WTC11 (cell line): ENCODE results near the gene TRMT6. TPM values are rescaled to one million over a fixed set of nuclear protein-coding genes. Genes with fewer than 3 reads are reported as not detected.

Source experiments
- ATAC-seq: fragments of 200-7000 bp; cut with Tn5 transposase; 2 replicates; pipeline ENCODE4 v1.10.0; 2021; ENCODE audit warnings: mild to moderate bottlenecking, moderate library complexity
- CTCF ChIA-PET: fragments of 300-600 bp; sonication (Branson Sonifier 250); formaldehyde crosslinking; loops from one replicate; lab custom pipeline; 2021; ENCODE audit warnings: antibody characterized with exemption; lab: Charles Lee
- POLR2A ChIA-PET: fragments of 350-600 bp; sonication (Branson Sonifier 250); formaldehyde crosslinking; loops from one replicate; lab custom pipeline; 2021; ENCODE audit warnings: antibody characterized with exemption; lab: Charles Lee
- DNase-seq: peaks from one replicate; pipeline ENCODE4 v3.0.0; 2021; ENCODE audit warnings: low spot score
- H3K27ac Mint-ChIP-seq: 2 replicates; pipeline ENCODE4 v1.8.0; 2021; ENCODE audit warnings: mixed read lengths
- H3K27me3 Mint-ChIP-seq: 2 replicates; pipeline ENCODE4 v1.8.0; 2021; ENCODE audit warnings: low read depth, mild to moderate bottlenecking, moderate library complexity, mixed read lengths
- H3K36me3 Mint-ChIP-seq: 2 replicates; pipeline ENCODE4 v1.8.0; 2021; ENCODE audit warnings: mixed read lengths
- H3K4me1 Mint-ChIP-seq: 2 replicates; pipeline ENCODE4 v1.8.0; 2022; ENCODE audit warnings: mixed read lengths
- H3K4me3 Mint-ChIP-seq: 2 replicates; pipeline ENCODE4 v1.8.0; 2021; ENCODE audit warnings: mild to moderate bottlenecking, moderate library complexity, mixed read lengths
- H3K9me3 Mint-ChIP-seq: 2 replicates; pipeline ENCODE4 v1.8.0; 2021; ENCODE audit warnings: mixed read lengths
- ATF3 ChIP-seq: sonication (generic); formaldehyde crosslinking; conservative IDR thresholded peaks from 2 replicates; pipeline ENCODE4 v1.8.1; 2022; ENCODE audit warnings: mild to moderate bottlenecking, missing genetic modification reagents
- CBFB ChIP-seq: sonication (generic); formaldehyde crosslinking; IDR thresholded peaks from 2 replicates; pipeline ENCODE4 v1.8.1; 2022; ENCODE audit warnings: mild to moderate bottlenecking, low read depth, missing genetic modification reagents
- E2F5 ChIP-seq: sonication (generic); formaldehyde crosslinking; IDR thresholded peaks from 2 replicates; pipeline ENCODE4 v1.8.1; 2022; ENCODE audit warnings: mild to moderate bottlenecking, moderate library complexity, missing genetic modification reagents
- EMX1 ChIP-seq: fragments of 250-450 bp; sonication (Bioruptor Pico); IDR thresholded peaks from 2 replicates; pipeline ENCODE4 v1.8.0; 2021; ENCODE audit warnings: mild to moderate bottlenecking
- FOXP1 ChIP-seq: sonication (generic); formaldehyde crosslinking; IDR thresholded peaks from 2 replicates; pipeline ENCODE4 v1.8.0; 2022; ENCODE audit warnings: missing genetic modification reagents, mild to moderate bottlenecking, moderate library complexity, borderline replicate concordance
- MYBL2 ChIP-seq: sonication (generic); formaldehyde crosslinking; IDR thresholded peaks from 2 replicates; pipeline ENCODE4 v1.8.1; 2023; ENCODE audit warnings: mild to moderate bottlenecking, moderate library complexity, missing genetic modification reagents
- NR1H2 ChIP-seq: sonication (generic); formaldehyde crosslinking; IDR thresholded peaks from 2 replicates; pipeline ENCODE4 v1.9.0; 2021; ENCODE audit warnings: mild to moderate bottlenecking, moderate library complexity, missing genetic modification reagents
- SMAD3 ChIP-seq: sonication (generic); formaldehyde crosslinking; IDR thresholded peaks from 2 replicates; pipeline ENCODE4 v1.8.0; 2022; ENCODE audit warnings: missing genetic modification reagents, mild to moderate bottlenecking, borderline replicate concordance
- TP53 ChIP-seq: sonication (generic); formaldehyde crosslinking; IDR thresholded peaks from 2 replicates; pipeline ENCODE4 v1.8.1; 2023; ENCODE audit warnings: mild to moderate bottlenecking, missing genetic modification reagents
- ZNF232 ChIP-seq: sonication (generic); formaldehyde crosslinking; IDR thresholded peaks from 2 replicates; pipeline ENCODE4 v1.8.0; 2022; ENCODE audit warnings: mild to moderate bottlenecking, missing genetic modification reagents
- ZNF396 ChIP-seq: fragments of 250-450 bp; sonication (Bioruptor Pico); IDR thresholded peaks from 2 replicates; pipeline ENCODE4 v1.8.0; 2021; ENCODE audit warnings: mild to moderate bottlenecking, moderate library complexity, borderline replicate concordance
- ZNF425 ChIP-seq: fragments of 250-450 bp; sonication (Bioruptor Pico); conservative IDR thresholded peaks from 2 replicates; pipeline ENCODE4 v1.9.0; 2021; ENCODE audit warnings: mild to moderate bottlenecking
- total RNA-seq: library from RNA; stranded (reverse); gene quantifications from 3 replicates; pipeline ENCODE4 v1.2.3, GENCODE V29; 2021
- TF ChIP-seq, protein P1 (sequence below): fragments of 250-450 bp; sonication (Bioruptor Pico); IDR thresholded peaks from 2 replicates; pipeline ENCODE4 v2.1.2; 2022; ENCODE audit warnings: mild to moderate bottlenecking, moderate library complexity
- TF ChIP-seq, protein P2 (sequence below): sonication (generic); formaldehyde crosslinking; IDR thresholded peaks from 2 replicates; pipeline ENCODE4 v1.8.0; 2023; ENCODE audit warnings: missing genetic modification reagents, mild to moderate bottlenecking, borderline replicate concordance
- TF ChIP-seq, protein P3 (sequence below): sonication (generic); formaldehyde crosslinking; conservative IDR thresholded peaks from 2 replicates; pipeline ENCODE4 v1.8.1; 2023; ENCODE audit warnings: mild to moderate bottlenecking, low read depth, missing genetic modification reagents, moderate library complexity
- TF ChIP-seq, protein P4 (sequence below): sonication (generic); formaldehyde crosslinking; IDR thresholded peaks from 2 replicates; pipeline ENCODE4 v1.8.0; 2023; ENCODE audit warnings: missing genetic modification reagents
- TF ChIP-seq, protein P5 (sequence below): sonication (generic); formaldehyde crosslinking; IDR thresholded peaks from 2 replicates; pipeline ENCODE4 v1.8.1; 2023; ENCODE audit warnings: mild to moderate bottlenecking, moderate library complexity, missing genetic modification reagents

The TRMT6 gene
- total RNA-seq, 1 experiment from 2014 or later = 17.2 TPM

DNA sequence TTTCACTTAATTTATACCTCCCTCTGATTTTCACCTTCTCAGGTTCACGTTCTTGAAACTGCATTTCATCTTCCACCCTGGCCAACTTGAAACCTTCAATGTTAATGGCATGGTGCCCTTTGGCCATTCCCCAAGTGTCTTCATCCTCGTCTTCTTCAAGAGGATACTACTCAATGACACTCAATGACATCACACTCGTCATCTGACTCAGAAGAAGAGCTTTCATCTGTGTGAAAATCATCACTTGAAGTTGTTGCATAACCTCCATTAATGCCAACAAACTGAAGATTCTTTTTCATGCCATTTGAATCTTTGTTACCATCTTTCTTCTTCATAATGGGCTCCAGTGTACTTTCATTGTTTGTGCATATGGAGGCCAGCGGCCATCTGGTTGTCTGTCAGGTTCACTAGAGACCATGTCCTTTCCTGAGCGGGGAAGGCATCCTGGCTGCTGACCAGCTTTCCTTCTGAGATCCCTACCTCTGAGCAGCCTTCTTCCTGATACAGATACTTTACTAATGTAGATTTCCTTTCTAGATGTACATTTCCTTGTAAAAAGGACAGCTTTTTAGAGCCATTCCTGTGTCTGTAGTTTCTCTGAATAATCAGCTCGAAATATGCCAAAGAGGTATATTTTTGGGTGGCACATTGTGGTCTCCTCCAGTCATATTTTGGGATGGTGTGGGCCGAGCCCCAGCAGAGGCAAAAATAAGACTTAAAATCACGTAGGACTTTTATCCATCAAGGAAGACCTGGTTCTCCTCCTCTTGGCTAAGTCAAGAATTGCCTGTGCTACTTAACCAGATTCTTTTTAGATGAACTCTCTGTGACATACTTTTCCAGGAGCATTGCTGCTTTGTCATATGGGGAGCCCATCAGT, 21.3 kb downstream of the TRMT6 start (continued):
- TF ChIP-seq, protein P1, sequence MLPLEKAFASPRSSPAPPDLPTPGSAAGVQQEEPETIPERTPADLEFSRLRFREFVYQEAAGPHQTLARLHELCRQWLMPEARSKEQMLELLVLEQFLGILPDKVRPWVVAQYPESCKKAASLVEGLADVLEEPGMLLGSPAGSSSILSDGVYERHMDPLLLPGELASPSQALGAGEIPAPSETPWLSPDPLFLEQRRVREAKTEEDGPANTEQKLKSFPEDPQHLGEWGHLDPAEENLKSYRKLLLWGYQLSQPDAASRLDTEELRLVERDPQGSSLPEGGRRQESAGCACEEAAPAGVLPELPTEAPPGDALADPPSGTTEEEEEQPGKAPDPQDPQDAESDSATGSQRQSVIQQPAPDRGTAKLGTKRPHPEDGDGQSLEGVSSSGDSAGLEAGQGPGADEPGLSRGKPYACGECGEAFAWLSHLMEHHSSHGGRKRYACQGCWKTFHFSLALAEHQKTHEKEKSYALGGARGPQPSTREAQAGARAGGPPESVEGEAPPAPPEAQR = no peak
- TF ChIP-seq, protein P2, sequence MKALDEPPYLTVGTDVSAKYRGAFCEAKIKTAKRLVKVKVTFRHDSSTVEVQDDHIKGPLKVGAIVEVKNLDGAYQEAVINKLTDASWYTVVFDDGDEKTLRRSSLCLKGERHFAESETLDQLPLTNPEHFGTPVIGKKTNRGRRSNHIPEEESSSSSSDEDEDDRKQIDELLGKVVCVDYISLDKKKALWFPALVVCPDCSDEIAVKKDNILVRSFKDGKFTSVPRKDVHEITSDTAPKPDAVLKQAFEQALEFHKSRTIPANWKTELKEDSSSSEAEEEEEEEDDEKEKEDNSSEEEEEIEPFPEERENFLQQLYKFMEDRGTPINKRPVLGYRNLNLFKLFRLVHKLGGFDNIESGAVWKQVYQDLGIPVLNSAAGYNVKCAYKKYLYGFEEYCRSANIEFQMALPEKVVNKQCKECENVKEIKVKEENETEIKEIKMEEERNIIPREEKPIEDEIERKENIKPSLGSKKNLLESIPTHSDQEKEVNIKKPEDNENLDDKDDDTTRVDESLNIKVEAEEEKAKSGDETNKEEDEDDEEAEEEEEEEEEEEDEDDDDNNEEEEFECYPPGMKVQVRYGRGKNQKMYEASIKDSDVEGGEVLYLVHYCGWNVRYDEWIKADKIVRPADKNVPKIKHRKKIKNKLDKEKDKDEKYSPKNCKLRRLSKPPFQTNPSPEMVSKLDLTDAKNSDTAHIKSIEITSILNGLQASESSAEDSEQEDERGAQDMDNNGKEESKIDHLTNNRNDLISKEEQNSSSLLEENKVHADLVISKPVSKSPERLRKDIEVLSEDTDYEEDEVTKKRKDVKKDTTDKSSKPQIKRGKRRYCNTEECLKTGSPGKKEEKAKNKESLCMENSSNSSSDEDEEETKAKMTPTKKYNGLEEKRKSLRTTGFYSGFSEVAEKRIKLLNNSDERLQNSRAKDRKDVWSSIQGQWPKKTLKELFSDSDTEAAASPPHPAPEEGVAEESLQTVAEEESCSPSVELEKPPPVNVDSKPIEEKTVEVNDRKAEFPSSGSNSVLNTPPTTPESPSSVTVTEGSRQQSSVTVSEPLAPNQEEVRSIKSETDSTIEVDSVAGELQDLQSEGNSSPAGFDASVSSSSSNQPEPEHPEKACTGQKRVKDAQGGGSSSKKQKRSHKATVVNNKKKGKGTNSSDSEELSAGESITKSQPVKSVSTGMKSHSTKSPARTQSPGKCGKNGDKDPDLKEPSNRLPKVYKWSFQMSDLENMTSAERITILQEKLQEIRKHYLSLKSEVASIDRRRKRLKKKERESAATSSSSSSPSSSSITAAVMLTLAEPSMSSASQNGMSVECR (CRISPR knock-in tag) = no peak
- TF ChIP-seq EMX1 (CRISPR knock-in tag) (no peak), MYBL2 (CRISPR knock-in tag) (no peak)

GRCh38 chr20:5927749-5928462, 22.4 kb downstream of the TRMT6 start:
- no peak overlapping the region for H3K4me3 Mint-ChIP-seq
- no peaks in the 10 kb centered on the region for H3K4me1 Mint-ChIP-seq
- H3K27me3 Mint-ChIP-seq = peaks cover 13% of the 10 kb centered on the region
- DNase-seq = no peak
- H3K9me3 Mint-ChIP-seq = peaks cover 6% of the 10 kb centered on the region
- no peaks in the 10 kb centered on the region for H3K36me3 Mint-ChIP-seq
- CTCF ChIA-PET = interaction anchor here (1.3 to 1.5 kb wide), 3 partner anchors 139 to 398 kb away, joined by 3 to 5 read pairs (median 3); no protein-coding TSS in a partner anchor
- H3K27ac Mint-ChIP-seq = no peak overlapping the region
- no peak for ATAC-seq
- POLR2A ChIA-PET = no interaction called here
- TF ChIP-seq ZNF425 (CRISPR knock-in tag) (no peak), NR1H2 (CRISPR knock-in tag) (no peak), TP53 (CRISPR knock-in tag) (no peak), E2F5 (CRISPR knock-in tag) (no peak), FOXP1 (CRISPR knock-in tag) (no peak), CBFB (no peak), ZNF396 (CRISPR knock-in tag) (no peak), ZNF232 (CRISPR knock-in tag) (no peak), ATF3 (no peak), SMAD3 (CRISPR knock-in tag) (no peak)
- TF ChIP-seq, protein P3, sequence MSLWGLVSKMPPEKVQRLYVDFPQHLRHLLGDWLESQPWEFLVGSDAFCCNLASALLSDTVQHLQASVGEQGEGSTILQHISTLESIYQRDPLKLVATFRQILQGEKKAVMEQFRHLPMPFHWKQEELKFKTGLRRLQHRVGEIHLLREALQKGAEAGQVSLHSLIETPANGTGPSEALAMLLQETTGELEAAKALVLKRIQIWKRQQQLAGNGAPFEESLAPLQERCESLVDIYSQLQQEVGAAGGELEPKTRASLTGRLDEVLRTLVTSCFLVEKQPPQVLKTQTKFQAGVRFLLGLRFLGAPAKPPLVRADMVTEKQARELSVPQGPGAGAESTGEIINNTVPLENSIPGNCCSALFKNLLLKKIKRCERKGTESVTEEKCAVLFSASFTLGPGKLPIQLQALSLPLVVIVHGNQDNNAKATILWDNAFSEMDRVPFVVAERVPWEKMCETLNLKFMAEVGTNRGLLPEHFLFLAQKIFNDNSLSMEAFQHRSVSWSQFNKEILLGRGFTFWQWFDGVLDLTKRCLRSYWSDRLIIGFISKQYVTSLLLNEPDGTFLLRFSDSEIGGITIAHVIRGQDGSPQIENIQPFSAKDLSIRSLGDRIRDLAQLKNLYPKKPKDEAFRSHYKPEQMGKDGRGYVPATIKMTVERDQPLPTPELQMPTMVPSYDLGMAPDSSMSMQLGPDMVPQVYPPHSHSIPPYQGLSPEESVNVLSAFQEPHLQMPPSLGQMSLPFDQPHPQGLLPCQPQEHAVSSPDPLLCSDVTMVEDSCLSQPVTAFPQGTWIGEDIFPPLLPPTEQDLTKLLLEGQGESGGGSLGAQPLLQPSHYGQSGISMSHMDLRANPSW (CRISPR knock-in tag) = no peak
- TF ChIP-seq, protein P4, sequence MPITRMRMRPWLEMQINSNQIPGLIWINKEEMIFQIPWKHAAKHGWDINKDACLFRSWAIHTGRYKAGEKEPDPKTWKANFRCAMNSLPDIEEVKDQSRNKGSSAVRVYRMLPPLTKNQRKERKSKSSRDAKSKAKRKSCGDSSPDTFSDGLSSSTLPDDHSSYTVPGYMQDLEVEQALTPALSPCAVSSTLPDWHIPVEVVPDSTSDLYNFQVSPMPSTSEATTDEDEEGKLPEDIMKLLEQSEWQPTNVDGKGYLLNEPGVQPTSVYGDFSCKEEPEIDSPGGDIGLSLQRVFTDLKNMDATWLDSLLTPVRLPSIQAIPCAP = no peak
- TF ChIP-seq, protein P5, sequence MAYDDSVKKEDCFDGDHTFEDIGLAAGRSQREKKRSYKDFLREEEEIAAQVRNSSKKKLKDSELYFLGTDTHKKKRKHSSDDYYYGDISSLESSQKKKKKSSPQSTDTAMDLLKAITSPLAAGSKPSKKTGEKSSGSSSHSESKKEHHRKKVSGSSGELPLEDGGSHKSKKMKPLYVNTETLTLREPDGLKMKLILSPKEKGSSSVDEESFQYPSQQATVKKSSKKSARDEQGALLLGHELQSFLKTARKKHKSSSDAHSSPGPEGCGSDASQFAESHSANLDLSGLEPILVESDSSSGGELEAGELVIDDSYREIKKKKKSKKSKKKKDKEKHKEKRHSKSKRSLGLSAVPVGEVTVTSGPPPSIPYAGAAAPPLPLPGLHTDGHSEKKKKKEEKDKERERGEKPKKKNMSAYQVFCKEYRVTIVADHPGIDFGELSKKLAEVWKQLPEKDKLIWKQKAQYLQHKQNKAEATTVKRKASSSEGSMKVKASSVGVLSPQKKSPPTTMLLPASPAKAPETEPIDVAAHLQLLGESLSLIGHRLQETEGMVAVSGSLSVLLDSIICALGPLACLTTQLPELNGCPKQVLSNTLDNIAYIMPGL = no peak
